ENCODE data around the gene PTPRK.

PTPRK gene

GRCh38 chr6:128337619-128338018, 182.8 kb downstream of the PTPRK start:
- no peak for DNase-seq

DNA sequence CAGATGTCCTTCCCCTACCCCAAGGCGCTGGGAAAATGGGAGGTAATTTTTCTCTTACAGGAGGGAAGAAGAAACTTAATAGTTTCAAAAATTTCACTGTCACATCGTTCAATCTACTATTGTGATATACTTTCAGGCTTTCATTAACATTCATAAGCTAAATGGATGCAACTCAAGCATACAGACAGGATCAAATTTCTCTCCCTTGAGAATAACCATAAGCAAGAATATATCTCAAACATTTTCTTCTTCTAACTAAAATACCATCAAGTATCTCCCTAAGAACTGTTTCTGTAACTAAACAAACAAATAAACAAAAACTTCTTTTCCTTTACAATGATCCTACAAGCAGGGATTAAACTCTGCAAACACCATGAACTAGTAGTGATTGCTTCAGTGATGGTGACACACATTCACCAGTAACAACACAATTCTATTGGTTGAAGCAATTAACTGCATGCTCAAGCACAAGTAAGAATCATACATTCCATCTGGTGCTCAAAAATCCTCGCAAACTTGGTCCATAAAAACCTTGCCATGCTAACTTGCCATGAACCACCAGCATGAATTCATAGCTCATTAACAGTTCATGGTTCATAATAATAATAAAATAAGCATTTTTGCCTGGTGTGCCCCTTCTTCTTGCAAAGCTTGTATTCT, 183.8 kb downstream of the PTPRK start:
- no peak for DNase-seq

DNA sequence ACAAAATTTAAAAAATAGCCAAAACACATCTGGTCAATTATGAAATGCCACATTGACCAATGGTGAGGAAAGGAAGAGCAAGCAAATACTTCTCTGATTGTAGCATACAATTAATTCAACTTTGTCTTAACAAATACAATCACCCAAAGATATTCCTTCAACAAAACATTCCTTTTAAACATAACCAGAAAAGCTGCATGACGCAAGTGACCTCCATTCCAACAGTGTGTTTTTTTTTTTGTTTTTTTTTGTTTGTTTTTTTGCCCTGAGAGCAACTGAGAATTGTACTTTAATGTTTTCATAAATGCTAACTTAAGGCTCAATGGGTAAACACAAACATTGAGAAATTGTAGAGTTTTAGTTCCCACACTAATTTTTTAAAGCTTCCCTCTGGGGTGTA, 184.4 kb downstream of the PTPRK start:
- DNase-seq: no peak

DNA sequence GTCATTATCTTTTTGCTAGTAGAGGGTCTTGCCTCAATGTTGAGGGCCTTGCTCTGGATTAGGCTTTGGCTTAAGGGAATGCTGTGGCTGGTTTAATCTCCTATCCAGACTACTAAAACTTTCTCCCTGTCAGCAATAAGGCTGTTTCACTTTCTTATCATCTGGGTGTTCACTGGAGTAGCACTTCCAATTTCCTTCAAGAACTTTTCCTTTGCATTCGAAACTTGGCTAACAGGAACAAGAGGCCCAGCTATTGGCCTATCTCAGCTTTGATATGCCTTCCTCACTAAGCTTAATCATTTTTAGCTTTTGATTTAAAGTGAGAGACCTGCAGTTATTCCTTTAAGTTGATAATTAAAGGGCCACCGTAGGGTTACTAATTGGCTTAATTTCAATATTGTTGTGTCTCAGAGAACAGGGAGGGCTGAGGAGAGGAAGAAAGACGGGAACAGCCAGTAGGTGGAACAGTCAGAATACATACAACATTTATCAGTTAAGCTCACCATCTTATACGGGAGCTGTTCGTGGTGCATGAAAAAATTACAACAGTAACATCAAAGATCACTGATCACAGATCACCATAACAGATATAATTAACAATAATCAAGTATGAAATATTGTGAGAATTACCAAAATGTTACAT, 186.7 kb downstream of the PTPRK start:
- DNase-seq: no peak

DNA sequence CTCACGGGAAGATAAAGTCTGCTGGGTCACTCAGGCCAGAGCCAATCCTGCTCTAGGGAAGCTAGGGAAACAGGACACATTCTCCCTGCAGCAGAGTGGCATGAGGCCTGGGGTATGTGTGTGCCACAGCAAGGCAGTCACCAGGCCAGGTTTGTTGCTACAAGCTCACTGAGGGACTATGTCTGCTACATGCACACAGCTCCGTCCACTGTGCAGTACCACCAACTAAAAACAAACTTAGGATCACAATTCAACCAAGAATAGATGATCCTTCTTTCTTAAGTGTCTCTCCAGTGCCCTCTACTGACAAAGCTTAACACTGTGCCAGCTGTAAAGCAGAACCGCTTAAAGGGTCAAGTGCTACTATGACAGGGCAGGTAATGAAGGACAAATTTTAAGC, 192.5 kb downstream of the PTPRK start:
- no peak for DNase-seq

DNA sequence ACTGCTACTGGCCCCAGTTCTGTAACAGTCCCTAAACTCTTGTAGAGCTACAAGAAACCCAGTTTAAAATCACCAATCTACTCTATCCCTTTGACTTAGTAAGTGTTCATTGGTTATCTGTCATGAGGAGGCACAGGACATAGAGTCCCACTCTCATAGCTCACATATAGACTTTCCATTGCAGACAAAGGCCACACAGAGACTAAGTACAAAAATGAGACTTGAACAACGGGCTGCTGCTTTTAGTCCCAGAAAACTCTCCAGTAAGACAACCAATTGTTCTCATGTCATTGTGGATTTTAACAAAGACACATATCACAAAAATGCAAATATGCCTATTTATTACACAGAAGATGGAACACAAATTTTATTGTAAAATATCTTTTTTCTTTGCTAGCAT, 197.4 kb downstream of the PTPRK start:
- DNase-seq: no peak

DNA sequence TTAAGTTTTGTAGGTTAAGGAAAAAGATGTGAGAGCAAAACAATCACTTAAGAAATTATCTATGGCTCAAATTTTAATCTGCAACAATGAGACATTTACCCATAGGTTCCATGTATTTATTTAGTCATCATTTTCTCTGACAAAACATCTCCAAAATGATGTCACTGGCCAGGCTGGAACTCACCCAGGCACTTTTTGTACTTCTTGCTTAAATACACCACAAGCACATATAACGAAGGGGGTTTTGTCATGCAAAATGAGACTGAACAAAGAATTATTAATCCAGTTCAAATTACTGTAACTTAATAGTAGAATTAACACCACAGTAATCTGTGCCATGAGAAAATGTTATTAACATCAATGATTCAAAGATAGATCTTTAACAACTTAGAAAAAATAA, 200.5 kb downstream of the PTPRK start:
- no peak for DNase-seq

GRCh38 chr6:128319157-128319556, 201.2 kb downstream of the PTPRK start:
- DNase-seq: no peak

DNA sequence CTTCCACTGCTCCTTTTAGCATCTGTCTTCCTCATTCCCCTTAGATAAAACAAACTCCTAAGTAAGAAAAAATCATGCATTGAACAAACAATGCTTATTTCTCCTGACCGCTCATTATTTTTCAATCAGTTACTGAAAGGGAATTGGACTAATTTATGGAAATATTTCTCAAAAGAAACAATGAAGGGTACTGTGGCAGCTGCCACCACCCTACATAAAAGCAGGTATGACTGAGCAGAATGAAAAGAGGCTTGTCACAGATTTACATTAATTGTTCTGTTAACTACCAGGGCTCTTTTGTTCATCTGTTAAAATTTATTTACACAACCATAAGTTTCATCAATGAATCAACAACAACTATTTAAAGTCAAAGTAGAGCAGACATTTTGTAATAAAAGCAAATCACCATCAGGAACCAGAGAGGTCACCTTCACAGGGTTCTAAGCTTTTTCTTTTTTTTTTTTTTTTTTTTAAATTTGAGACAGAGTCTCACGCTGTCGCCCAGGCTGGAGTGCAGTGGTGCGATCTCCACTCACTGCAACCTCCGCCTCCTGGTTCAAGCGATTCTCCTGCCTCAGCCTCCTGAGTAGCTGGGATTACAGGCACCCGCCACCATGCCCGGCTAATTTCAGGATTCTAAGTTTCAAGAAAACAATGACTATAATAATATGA, 204.0 kb downstream of the PTPRK start:
- DNase-seq: no peak

GRCh38 chr6:128314190-128314589, 206.2 kb downstream of the PTPRK start:
- DNase-seq: no peak

DNA sequence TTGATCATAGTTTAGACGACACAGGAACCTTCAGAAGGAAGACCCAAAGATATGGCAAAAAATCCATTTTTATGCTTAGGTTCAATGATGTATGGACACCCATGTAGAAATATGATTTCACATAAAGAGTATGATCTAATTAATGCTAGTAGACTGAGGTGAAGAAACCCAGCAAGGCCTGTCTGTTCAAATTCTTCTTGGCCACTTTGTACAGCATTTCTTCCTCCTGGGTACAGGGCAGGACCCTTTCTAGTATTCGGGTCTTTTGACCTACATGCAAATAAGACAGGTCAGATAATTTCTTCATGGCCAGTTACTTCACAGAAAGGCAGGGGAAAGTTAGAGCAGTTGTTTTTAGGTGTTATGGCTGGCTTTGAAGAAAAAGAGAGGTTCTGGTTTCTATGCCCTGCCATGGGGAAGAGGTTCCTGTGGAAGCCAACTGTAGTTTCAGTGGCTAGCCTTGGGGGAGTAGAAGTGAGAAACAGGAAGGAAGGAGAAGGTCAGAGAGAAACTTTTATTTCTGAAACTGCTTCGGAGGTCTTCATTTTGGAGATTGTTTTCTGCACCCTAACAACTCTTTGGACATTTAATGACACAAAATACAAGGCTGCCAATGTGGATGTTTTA, 208.3 kb downstream of the PTPRK start:
- DNase-seq: no peak

GRCh38 chr6:128310451-128310850, 209.9 kb downstream of the PTPRK start:
- DNase-seq: no peak

DNA sequence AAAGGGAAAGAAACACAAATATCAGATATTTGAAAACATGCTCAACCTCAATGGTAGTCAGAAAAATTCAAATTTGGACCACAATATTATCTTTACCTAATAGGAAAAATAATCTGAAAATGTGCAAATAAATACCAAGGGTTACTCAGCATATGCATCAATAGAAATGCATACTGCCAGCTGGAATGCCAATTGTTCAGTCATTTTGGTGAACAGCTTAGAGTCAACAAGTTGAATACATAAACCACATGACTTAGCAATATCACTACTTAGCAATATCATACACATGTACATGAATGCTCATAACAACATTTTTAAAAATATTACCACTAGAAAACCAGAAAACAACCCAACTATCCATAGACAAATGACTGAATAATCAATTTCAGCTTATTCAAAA, 212.7 kb downstream of the PTPRK start:
- DNase-seq: no peak

DNA sequence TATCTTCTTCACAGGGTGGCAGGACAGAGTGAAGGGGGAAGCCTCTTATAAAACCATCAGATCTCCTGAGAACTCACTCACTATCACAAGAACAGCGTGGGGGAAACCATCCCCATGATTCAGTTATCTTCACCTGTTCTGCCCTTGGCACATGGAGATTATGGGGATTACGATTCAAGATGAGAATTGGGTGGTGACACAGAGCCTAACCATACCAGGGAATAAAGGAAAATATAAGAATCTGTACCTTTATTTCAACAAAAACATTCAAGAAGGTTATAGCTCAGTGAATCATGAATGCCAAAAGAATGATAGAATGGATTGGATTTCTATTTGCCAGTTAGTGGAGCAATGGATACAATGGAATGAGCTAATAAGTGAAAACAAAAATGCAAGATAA, 214.4 kb downstream of the PTPRK start:
- no peak for DNase-seq

DNA sequence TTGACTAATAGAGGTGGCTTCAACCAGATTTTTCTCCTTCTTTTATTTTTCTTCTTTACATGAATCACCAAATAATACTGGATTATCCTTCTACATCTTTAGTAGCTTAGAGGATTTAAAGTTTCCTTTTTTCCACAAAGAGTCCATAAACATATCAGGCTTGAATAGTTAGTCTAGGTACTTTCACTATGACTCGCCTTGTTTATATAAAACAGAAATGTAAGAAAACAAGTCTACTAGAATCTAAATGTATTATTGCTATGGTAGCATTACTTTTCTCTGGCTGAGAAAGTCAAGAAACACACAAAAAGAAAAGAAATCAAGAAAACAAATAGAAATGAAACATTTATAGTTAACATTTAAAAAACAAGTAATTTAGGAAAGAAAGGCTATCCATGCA, 215.2 kb downstream of the PTPRK start:
- DNase-seq: no peak

DNA sequence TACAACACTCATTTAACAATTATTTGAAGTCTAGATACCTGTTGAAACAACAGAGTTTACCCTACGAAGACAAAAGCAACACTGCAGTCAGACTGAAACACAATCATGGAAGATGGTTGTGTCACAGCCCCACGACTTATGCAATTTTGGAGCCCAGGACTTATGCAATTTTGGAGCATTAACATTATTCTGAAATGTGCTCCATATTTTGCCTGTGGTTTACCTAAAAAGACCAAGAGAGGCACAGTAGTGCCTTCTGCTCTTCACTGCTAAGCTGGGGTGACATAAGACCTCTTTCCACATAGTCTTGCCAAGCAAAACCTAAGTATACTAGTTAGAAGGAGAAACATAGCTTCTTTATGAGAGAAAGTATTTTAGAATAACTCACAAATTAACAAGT, 216.5 kb downstream of the PTPRK start:
- no peak for DNase-seq

DNA sequence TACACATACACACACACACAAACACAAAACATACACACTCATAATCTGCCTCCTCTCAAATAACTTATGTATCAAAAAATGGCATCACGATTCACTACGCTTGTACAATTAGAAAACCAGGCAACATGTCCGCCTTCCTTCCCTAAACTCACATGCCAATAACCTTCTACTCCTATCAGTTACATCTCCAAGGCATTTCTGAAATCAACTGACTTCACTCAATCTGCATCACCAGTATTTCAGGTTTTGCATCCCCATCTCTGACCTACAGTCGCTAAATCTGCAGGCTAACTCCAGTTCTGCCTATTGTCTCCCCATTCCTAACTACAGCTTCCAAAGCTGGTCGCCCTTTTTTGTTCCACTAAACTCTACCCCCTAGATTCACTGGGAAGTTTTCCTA, 217.5 kb downstream of the PTPRK start:
- DNase-seq: no peak

DNA sequence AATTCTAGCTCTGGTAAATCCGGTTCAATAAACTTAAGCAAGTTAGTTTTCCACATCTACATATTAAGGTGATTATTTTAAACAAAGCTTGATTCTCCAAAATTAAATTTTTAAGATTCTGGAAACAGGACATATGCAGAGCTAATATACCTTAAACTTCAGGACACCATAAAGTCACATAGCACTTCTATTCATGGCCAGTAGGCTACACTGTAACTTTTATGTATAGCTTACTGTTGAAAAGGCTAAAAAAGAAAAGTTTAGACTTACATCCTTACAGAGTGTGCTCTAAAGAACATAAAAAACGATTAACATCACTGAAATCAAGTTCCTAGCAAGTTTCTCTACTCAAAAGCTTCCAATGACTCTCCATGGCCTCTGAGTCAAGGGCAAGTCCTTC, 224.7 kb downstream of the PTPRK start:
- no peak for DNase-seq

- DNase-seq: no peak
Observed at GRCh38 chr6:128290221-128290620, 230.2 kb downstream of the PTPRK start.

DNA sequence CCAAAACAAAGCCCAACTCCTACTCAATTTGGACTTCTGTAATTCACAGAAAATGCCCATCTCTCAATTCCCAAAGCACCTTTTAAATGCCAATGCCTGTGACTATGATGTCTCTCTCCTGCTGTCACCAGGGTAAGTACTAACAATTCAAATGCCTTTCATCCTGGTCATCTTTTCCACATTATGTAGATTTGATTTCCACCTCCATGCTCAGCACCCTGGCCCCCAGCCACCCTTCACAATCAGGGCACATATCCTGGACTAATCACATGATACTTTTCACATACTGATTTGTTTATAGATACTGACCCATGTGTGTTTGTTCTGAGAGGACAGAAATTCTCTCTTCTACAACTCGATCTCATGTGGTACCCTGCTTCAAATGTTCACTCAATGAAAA, 236.3 kb downstream of the PTPRK start:
- no peak for DNase-seq

DNA sequence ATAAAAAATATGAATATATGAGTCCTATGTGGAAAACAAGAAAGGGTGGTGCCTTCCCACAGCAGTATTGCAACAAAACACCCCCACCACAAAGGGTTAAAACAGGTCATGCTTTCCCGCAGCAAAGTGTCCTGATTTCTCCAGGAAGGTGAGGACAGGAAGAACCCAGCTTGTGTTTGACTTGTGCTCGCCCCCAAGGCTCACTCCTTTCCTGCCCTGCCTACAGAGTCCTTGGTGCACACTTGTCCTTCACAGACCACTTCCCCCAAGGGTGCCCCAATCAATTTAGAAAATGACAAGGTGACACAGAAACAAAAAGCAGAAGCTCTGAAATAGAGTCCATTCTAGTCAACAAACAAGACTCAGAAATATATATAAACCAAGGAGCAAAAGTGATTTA, 237.4 kb downstream of the PTPRK start:
- no peak for DNase-seq

DNA sequence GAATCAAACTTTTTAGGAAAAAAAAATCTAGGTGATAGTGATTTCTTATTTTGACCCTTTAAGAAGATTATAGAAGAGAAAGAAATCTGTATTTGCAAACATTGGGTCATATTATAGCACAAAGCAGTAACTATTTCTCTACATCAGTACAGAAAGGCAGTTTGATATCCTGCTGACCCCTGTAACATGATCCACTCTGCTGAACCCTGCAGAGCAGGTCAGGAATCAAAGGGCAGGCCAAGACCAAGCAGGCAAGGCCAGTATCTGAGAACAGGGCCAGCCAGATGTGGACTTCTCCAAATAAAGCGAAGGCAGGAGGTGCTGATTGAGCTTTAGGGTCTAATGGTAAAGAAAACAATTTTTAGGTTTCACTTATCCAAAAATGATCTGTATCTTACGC, 239.4 kb downstream of the PTPRK start:
- no peak for DNase-seq

GRCh38 chr6:128280066-128280465, 240.3 kb downstream of the PTPRK start:
- no peak for DNase-seq

DNA sequence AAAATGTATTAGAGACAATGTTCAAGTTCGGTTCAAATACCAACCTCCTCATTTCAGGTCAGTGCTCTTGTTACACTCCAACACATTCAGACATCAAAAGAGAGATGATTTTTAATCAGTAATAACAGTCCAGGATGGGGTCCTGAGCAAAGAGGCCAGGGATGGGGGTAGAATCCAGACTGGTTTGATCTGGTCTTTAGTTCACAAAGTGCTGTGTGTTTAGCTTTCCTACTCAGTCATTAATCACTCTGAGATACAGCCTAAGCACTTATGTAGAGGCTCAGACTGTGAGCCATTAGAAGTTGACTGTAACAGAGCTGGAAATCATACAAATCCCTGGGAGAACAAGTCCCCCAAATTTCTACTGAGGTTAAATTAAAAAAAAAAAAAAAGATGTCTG, 241.6 kb downstream of the PTPRK start:
- no peak for DNase-seq

Data from CD4-positive, alpha-beta T cell treated with Interferon gamma for 1 hour (primary cell).